Measurements from ENCODE around the gene ZBTB32.
"Not testable (repeated sequence)": the region's sequence is repeated elsewhere in the genome, so short reads cannot be mapped to it uniquely, and the experiment has no call there.

The ZBTB32 gene

GRCh38 chr19:35704218-35704617 lies at the start of gene ZBTB32:
TSS of gene ZBTB32 (plus strand) at chr19:35704558. CDS start at chr19:35714627, 10,069 bp downstream.
- DNase-seq (ENCODE audit: low read depth, low spot score): no peak

GRCh38 chr19:35654828-35655227 lies 49.5 kb upstream of the ZBTB32 start:
- DNase-seq (ENCODE audit: low read depth, low spot score): not testable (repeated sequence)

GRCh38 chr19:35655600-35655999 lies 48.8 kb upstream of the ZBTB32 start:
- DNase-seq (ENCODE audit: low read depth, low spot score): no peak

- DNase-seq (ENCODE audit: low read depth, low spot score): no peak
These were observed 47.7 kb upstream of the ZBTB32 start for GRCh38 chr19:35656700-35657099.

GRCh38 chr19:35657904-35658700 lies 46.3 kb upstream of the ZBTB32 start:
- no peak for DNase-seq (ENCODE audit: low read depth, low spot score)

GRCh38 chr19:35661995-35662340 lies 42.4 kb upstream of the ZBTB32 start:
- DNase-seq (ENCODE audit: low read depth, low spot score): no peak

- no peak for DNase-seq (ENCODE audit: low read depth, low spot score)
These were observed 40.4 kb upstream of the ZBTB32 start for GRCh38 chr19:35663981-35664380.

GRCh38 chr19:35665157-35665556 lies 39.2 kb upstream of the ZBTB32 start:
- DNase-seq (ENCODE audit: low read depth, low spot score): no peak

GRCh38 chr19:35665604-35666003 lies 38.8 kb upstream of the ZBTB32 start:
- DNase-seq (ENCODE audit: low read depth, low spot score): no peak

- no peak for DNase-seq (ENCODE audit: low read depth, low spot score)
These were observed 38.0 kb upstream of the ZBTB32 start, which contains the start of gene UPK1A for GRCh38 chr19:35666251-35666913. TSS of gene UPK1A (plus strand) at chr19:35666517. CDS start at chr19:35666813, 296 bp downstream.

GRCh38 chr19:35669566-35669965 lies 34.8 kb upstream of the ZBTB32 start:
- no peak for DNase-seq (ENCODE audit: low read depth, low spot score)

GRCh38 chr19:35669974-35670373 lies 34.4 kb upstream of the ZBTB32 start:
- DNase-seq (ENCODE audit: low read depth, low spot score): no peak

GRCh38 chr19:35670686-35671085 lies 33.7 kb upstream of the ZBTB32 start:
- DNase-seq (ENCODE audit: low read depth, low spot score): no peak

- DNase-seq (ENCODE audit: low read depth, low spot score): no peak
These were observed 32.5 kb upstream of the ZBTB32 start for GRCh38 chr19:35671818-35672217.

GRCh38 chr19:35673121-35673804 lies 31.1 kb upstream of the ZBTB32 start:
- DNase-seq (ENCODE audit: low read depth, low spot score): no peak

- DNase-seq (ENCODE audit: low read depth, low spot score): no peak
These were observed 28.7 kb upstream of the ZBTB32 start for GRCh38 chr19:35675589-35676140.

GRCh38 chr19:35689836-35690235 lies 14.5 kb upstream of the ZBTB32 start:
- DNase-seq (ENCODE audit: low read depth, low spot score): no peak

GRCh38 chr19:35691106-35691505 lies 13.3 kb upstream of the ZBTB32 start:
- DNase-seq (ENCODE audit: low read depth, low spot score): not testable (repeated sequence)

- no peak for DNase-seq (ENCODE audit: low read depth, low spot score)
These were observed 12.3 kb upstream of the ZBTB32 start for GRCh38 chr19:35692010-35692409.

GRCh38 chr19:35693422-35693821 lies 10.9 kb upstream of the ZBTB32 start:
- no peak for DNase-seq (ENCODE audit: low read depth, low spot score)

- DNase-seq (ENCODE audit: low read depth, low spot score): peak; percentile 41
These were observed 10.3 kb upstream of the ZBTB32 start for GRCh38 chr19:35693835-35694599.
